Adipocyte (in vitro differentiated cells): ENCODE results near the gene MCF2L2.
A peak's percentile ranks its signal among the peaks of the same experiment; 100 is the strongest.

Experiments
- DNase-seq: peaks from one replicate; pipeline ENCODE4 v3.0.0-alpha.2; 2015; ENCODE audit warnings: low read depth
- H3K27me3 ChIP-seq: replicated peaks from 2 replicates; pipeline ENCODE4 v1.7.0; 2013; ENCODE audit warnings: mild to moderate bottlenecking, low read length, moderate library complexity; ENCODE audit not compliant: control insufficient read depth, insufficient read depth
- H3K36me3 ChIP-seq: 2 replicates; pipeline ENCODE4 v1.7.0; 2013; ENCODE audit warnings: low read length, mild to moderate bottlenecking, moderate library complexity; ENCODE audit not compliant: control insufficient read depth, insufficient read depth, severe bottlenecking
- H3K4me1 ChIP-seq: 2 replicates; pipeline ENCODE4 v1.7.0; 2013; ENCODE audit warnings: mild to moderate bottlenecking, low read length, moderate library complexity; ENCODE audit not compliant: control insufficient read depth, insufficient read depth
- H3K4me3 ChIP-seq: 2 replicates; pipeline ENCODE4 v1.7.0; 2013; ENCODE audit warnings: mild to moderate bottlenecking, low read length, moderate library complexity
- H3K9ac ChIP-seq: 2 replicates; pipeline ENCODE4 v1.7.0; 2013; ENCODE audit warnings: mild to moderate bottlenecking, low read length, moderate library complexity
- H3K9me3 ChIP-seq: 2 replicates; pipeline ENCODE4 v1.7.0; 2013; ENCODE audit warnings: mild to moderate bottlenecking, low read length, moderate library complexity; ENCODE audit not compliant: control insufficient read depth

Gene MCF2L2

GRCh38 chr3:183193762-183194689, 234.4 kb downstream of the MCF2L2 start:
- Histone ChIP-seq H3K9ac (no peak overlapping the region), H3K4me3 (no peak overlapping the region), H3K27me3 (peaks cover 4% of the 10 kb centered on the region), H3K36me3 (no peaks in the 10 kb centered on the region), H3K4me1 (no peaks in the 10 kb centered on the region), H3K9me3 (no peaks in the 10 kb centered on the region)
- DNase-seq: peak; percentile 22

GRCh38 chr3:183192650-183193300, 235.6 kb downstream of the MCF2L2 start:
- no peaks in the 10 kb centered on the region for H3K36me3 ChIP-seq
- H3K9me3 ChIP-seq: no peaks in the 10 kb centered on the region
- H3K9ac ChIP-seq: no peak overlapping the region
- DNase-seq: no peak
- H3K4me3 ChIP-seq: no peak overlapping the region
- peaks cover 4% of the 10 kb centered on the region for H3K27me3 ChIP-seq
- H3K4me1 ChIP-seq: no peaks in the 10 kb centered on the region

DNA sequence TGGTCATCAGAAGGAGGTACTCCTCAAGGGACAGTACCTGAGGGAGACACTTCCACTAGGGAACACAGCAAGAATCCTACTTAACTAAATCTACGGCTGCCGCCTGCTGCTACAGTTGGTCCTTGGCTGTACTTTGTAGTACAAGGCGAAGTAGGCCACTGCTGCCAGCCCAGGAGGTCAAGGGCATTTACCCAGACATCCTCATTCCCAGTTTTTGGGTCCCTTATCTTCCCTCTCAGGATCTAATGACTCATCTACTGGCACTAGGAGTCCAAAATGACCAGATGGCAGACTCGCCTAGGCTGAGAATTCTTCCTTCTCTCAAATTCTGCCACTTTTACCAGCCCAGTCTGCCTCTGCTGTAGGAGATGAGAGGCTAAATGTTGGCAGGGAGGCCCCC, 238.8 kb downstream of the MCF2L2 start:
- no peak for DNase-seq
- no peaks in the 10 kb centered on the region for H3K36me3 ChIP-seq
- H3K27me3 ChIP-seq: peaks cover 4% of the 10 kb centered on the region
- peaks cover 14% of the 10 kb centered on the region for H3K4me1 ChIP-seq
- H3K4me3 ChIP-seq: no peak overlapping the region
- no peaks in the 10 kb centered on the region for H3K9me3 ChIP-seq
- H3K9ac ChIP-seq: no peak overlapping the region

DNA sequence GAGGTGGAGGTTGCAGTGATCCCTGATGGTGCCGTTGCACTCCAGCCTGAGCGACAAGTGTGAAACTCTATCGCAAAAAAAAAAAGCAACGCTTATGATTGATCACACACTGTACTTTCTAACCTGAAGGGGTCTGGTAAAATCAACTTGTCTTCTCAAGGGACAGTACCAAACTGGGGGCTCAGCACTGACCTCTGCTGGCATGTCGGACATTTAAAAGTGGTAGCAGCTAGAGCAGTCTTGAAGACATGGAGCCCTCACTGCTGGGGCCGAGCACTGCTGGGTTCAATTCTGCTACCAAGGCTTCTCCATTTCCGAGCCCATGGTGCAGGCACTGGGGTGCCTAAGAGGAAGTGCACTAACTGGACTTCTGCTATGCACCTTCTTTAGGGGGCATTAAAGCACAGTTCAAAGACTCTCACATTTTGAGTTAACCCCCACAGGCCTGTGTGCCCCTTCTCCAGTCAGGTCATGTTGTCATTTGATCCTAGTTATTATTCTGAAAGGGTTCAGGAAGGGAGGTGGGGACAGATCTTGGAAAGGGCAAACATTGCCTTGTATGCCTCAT, 239.4 kb downstream of the MCF2L2 start:
- DNase-seq: peak; percentile 17

DNA sequence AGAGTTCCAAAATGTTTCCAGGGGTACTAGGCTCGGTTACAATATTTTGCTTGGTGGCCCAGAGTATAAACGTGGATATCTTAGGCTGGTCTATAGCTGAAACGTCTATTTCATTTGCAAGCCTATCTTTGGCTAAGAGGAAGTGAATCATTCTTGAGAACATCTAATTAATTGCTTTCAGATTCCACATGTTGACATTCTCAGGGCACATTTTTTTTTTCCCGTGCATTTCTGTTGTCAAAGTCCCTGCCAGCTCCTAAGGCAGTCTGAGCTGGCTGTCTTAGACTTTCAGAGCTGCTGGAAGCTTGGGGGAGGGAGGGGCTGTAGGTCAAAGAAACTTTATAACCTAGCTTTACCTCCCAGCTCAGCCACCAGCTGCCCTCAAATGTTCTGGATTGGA, 242.7 kb downstream of the MCF2L2 start:
- Histone ChIP-seq H3K4me1 (peaks cover 14% of the 10 kb centered on the region), H3K36me3 (no peaks in the 10 kb centered on the region), H3K4me3 (no peak overlapping the region), H3K27me3 (peaks cover under 1% of the 10 kb centered on the region), H3K9ac (no peak overlapping the region), H3K9me3 (no peaks in the 10 kb centered on the region)
- peak; percentile 82 for DNase-seq

More for the DNA sequence above, 239.4 kb downstream of the MCF2L2 start:
- Histone ChIP-seq H3K36me3 (no peaks in the 10 kb centered on the region), H3K9me3 (no peaks in the 10 kb centered on the region), H3K27me3 (no peaks in the 10 kb centered on the region), H3K4me3 (no peak overlapping the region), H3K9ac (no peak overlapping the region), H3K4me1 (peaks cover 14% of the 10 kb centered on the region)

DNA sequence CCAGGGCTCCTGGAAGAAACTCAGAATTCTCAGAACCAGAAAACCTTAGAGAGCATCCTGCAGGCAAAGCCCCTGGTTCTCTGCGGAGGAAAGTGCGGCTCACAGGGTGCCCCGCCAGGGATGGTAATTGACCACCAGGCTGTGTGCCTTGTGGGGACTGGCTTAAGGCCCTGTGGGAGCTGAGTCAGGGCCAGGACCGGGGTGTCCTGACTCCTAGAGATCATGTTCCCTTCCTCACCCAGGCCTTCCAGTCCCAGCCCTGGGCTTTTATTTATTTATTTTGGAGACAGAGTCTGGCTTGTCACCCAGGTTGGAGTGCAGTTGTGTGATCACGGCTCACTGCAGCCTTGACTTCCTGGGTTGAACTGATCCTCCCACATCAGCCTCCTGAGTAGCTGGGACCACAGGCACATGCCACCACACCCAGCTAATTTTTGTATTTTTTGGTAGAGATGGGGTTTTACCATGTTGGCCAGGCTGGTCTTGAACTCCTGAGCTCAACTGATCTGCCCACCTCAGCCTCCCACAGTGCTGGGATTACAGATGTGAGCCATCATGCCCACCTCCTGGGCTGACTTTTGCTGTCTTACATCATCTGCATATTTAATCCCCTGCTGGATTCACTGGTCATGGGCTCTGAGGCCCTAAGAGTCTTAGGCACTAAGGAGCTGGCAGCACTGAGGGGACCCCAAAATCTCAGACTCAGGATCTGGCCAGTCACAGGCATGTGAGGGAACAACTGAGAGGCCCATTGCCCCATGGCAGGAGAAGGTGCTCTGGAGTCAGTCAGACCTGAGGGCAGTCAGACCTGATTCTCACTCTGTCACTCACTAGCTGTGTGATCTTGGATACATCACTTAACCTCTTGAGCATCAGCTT, 245.4 kb downstream of the MCF2L2 start:
- H3K9me3 ChIP-seq: no peaks in the 10 kb centered on the region
- H3K36me3 ChIP-seq: no peaks in the 10 kb centered on the region
- H3K4me1 ChIP-seq: peaks cover 19% of the 10 kb centered on the region
- H3K4me3 ChIP-seq: no peak overlapping the region
- no peak for DNase-seq
- H3K9ac ChIP-seq: no peak overlapping the region
- peaks cover 13% of the 10 kb centered on the region for H3K27me3 ChIP-seq

- DNase-seq: no peak
These were observed 246.3 kb downstream of the MCF2L2 start for GRCh38 chr3:183182073-183182472.

GRCh38 chr3:183181606-183182005, 246.8 kb downstream of the MCF2L2 start:
- DNase-seq: no peak

More at GRCh38 chr3:183182073-183182472, 246.3 kb downstream of the MCF2L2 start:
- Histone ChIP-seq H3K9me3 (no peaks in the 10 kb centered on the region), H3K27me3 (peaks cover 13% of the 10 kb centered on the region), H3K9ac (no peak overlapping the region), H3K4me3 (no peak overlapping the region), H3K4me1 (peaks cover 19% of the 10 kb centered on the region), H3K36me3 (no peaks in the 10 kb centered on the region)

DNA sequence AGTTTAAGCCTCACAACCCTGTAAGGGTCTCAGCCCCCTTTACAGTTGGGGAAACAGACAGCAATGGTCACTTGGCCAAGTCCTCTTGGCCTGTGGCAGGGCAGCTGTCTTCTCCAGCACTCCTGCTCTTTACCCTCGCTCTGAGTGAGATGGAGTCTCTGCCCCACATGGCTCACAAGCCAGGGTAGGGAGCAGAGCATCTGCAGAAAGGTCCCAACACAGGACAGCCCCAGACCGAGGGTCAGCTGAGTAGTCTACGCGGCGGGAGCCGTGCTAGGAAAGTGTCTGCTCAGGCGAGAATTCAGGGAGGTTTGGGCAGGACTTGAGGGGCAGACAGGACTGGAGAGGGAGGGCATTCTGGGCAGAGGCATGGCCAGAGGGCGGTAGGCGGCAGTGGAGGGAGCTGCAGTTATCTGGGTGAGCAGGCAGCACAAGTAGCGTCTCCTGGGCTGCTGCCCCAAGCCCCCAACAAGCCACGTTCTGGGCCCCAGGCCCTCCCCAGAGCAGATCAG, 247.6 kb downstream of the MCF2L2 start:
- no peak for DNase-seq
- H3K36me3 ChIP-seq: no peaks in the 10 kb centered on the region
- H3K27me3 ChIP-seq: peaks cover 22% of the 10 kb centered on the region
- H3K4me1 ChIP-seq: peaks cover 15% of the 10 kb centered on the region
- no peak overlapping the region for H3K9ac ChIP-seq
- H3K9me3 ChIP-seq: no peaks in the 10 kb centered on the region
- no peak overlapping the region for H3K4me3 ChIP-seq

More at GRCh38 chr3:183181606-183182005, 246.8 kb downstream of the MCF2L2 start:
- H3K4me3 ChIP-seq: no peak overlapping the region
- no peak overlapping the region for H3K9ac ChIP-seq
- no peaks in the 10 kb centered on the region for H3K36me3 ChIP-seq
- no peaks in the 10 kb centered on the region for H3K9me3 ChIP-seq
- peaks cover 16% of the 10 kb centered on the region for H3K27me3 ChIP-seq
- peaks cover 19% of the 10 kb centered on the region for H3K4me1 ChIP-seq

- peaks cover 9% of the 10 kb centered on the region for H3K4me1 ChIP-seq
- no peaks in the 10 kb centered on the region for H3K36me3 ChIP-seq
- no peaks in the 10 kb centered on the region for H3K9me3 ChIP-seq
- no peak overlapping the region for H3K9ac ChIP-seq
- no peak for DNase-seq
- H3K4me3 ChIP-seq: no peak overlapping the region
- H3K27me3 ChIP-seq: peaks cover 28% of the 10 kb centered on the region
These were observed 248.2 kb downstream of the MCF2L2 start for GRCh38 chr3:183180110-183180783.
